GOT3 (cell line): ENCODE results near the gene HBZ.
"Not testable (repeated sequence)": the region's sequence is repeated elsewhere in the genome, so short reads cannot be mapped to it uniquely, and the experiment has no call there.

Source experiments
- DNase-seq: peaks from one replicate; lab custom pipeline; 2025; ENCODE audit warnings: mixed read lengths; lab: John Stamatoyannopoulos, UW

The HBZ gene

GRCh38 chr16:152141-153128, at the start of gene HBZ:
Gene HBZ (plus strand): TSS chr16:152644. CDS start chr16:152910, 266 bp downstream.
- no peak for DNase-seq

DNA sequence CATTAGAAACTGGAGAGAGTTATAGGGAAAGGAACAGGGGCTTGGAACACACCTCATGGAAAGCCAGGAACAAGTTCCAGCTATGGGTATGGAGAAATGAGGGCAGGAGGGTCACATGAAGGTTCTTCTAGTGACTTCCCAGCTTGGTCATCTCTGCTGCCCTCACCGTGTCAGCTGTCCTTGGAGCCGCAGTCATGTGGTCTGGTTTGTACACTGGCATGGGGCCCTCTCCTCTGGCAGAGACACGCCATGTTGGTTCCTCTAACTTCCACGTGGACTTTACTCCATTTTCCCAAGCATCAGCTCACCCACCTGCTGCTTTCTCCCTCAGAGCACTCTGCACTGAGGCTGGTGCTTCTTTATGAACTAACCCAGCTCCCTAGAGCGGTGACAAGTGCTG, 48.1 kb upstream of the HBZ start:
- no peak for DNase-seq

GRCh38 chr16:104928-105327, 47.5 kb upstream of the HBZ start:
- no peak for DNase-seq

GRCh38 chr16:105521-105920, 46.9 kb upstream of the HBZ start:
- no peak for DNase-seq

DNA sequence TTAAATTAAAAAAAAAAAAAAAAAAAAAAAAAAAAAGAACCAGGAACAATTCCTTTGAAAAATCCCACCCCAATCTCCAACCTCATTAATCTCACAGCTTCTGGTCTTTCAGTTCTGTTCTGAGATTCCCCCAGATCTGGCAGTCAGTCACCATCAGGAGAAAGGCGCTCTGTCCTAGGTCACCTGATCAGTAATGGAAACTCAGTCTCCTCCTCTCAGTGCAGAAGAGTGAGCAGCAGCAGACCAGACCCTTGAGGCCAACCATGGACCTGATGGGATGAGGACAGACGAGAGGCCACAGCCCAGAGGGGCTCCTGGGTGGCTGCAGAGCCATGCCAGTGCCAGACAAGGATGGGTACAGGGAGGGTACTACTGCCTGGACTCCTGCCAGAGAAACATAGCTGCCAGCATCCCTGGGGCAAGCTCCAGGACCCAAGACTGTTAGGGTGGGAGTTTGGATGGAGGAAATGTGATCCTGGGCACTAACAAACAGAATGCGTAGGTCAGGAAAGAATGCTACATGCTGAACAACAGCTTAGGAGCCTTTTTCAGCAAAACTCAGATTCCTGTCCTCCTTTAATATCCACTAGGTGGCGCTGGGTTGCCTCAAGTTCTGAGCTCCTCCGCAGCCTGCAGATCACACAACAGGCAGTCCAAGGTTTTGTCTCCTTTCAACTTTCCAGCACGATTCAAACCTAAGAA, 45.7 kb upstream of the HBZ start:
- no peak for DNase-seq

DNA sequence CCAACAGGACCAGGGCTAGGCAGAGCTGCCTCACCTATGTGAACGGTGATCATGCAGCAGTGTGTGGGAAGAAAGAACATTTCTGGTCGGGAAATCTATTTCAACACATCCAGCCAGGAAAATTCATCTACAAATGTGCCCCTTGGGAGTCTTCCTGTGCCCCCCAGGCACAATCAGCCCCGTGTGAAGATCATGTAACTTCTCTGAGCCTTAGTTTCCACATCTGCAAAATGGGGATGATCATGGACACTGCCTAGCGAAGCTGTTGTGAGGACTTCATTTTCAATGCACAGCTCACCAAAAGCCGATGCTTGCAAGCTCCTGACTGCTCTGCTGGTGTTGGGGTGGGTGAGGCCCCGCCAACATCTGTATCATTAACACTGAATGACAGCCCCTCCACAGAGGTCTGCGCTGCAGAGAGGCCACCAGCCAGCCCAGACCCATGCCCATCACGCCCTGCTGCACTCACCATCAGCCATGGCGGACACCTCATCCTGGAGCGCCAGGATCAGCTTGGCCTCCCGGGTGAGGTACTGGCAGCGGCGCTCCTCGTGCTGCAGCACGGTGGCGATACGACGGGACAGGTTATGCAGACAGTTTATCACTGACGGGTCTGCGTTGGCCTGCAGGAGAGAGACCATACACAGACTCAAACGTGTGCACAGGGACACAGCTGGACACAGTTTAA, 40.1 kb upstream of the HBZ start:
- no peak for DNase-seq

DNA sequence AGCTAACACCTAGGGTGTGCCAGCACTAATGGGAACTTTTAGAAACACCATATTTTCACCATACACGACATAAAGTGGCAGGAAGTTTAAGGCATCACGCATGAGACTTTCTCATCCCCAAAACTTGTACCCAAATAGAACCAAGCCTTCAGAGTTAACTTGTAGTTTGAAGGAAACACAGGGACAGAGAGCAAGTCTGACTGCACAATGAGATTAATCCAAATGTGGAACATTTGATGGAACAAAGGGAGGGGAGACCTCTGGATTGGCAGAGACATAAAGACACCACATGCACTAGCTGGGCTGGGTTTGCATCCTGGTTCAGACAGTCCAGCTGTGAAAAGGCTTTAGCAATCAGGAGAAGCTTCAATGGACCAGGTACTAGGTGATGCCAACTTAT, 38.1 kb upstream of the HBZ start:
- DNase-seq, result no peak

- DNase-seq, result no peak
Observed at GRCh38 chr16:116015-116414, 36.4 kb upstream of the HBZ start.

DNA sequence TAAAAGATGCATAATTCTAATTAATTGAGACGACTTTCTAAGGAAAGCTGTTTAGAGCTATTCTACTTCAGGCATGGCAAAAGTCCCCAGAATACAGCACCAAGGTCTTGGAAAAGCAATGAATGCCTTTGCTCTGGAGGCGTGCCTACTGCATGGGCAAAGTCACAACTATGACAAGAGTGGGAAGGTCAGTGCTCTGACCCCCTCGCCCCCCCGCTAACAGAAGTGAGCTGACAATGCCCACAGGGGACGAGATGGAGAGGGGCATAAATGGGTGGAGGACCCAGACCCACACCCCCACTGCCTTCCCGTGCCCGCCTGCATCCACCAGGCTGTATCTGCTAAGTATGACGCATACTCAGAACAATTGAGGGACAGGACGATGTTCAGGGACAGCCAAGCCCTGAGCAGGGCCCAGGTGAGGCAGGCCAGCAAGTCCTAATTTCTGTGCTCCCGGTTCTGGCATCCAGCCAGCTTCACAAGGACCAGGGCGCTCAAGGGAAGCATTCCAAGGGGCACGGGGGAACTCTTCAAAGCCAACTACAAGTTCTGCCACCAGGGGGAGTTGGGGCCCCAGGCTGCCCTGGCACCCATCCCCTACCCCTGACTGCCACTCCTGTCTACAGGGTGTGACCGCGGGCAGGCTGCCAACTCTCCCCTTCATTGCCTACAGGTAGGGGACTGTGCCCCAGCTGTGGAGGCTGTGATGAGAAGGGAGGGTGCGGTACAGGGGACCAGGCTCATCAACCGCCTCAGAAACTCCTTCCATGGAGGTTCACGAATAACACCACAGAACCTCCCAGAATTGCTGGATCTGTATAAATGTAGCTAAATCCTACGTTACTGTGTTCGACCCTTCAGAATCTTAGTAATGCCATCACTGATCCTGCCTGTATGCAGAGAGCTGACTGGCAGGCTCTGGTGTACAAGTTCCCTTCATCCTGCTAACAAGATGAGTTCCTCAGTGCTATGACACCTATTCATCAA, 34.8 kb upstream of the HBZ start:
- DNase-seq, result no peak

GRCh38 chr16:118857-119256, 33.6 kb upstream of the HBZ start:
- no peak for DNase-seq

- DNase-seq, result no peak
Observed at GRCh38 chr16:119295-119694, 33.1 kb upstream of the HBZ start.

- DNase-seq, result no peak
Observed at GRCh38 chr16:119835-120491, 32.5 kb upstream of the HBZ start.

DNA sequence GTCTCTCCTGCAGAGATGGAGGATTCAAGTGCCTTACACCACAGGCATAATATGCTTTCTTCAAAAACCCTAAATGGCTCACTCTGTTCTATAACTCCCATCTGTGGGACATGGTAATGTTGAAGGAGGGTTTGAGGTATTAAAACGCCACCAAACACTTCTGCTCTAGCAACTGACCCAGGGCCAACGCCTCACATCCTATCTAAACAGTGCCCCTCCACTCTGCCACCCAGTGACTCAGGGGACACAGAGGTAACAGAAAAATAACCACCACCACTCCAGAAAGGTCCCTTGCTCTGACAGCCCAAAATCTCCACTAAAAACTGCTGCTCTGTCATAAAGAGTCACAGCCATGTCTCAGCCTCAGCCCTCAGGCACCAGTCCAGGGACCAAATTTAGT, 31.7 kb upstream of the HBZ start:
- DNase-seq, result no peak

GRCh38 chr16:122361-122760, 30.1 kb upstream of the HBZ start:
- DNase-seq, result no peak

GRCh38 chr16:123558-124350, 28.7 kb upstream of the HBZ start:
- DNase-seq, result not testable (repeated sequence)

- no peak for DNase-seq
Observed at GRCh38 chr16:125011-125410, 27.4 kb upstream of the HBZ start.

GRCh38 chr16:129075-129474, 23.4 kb upstream of the HBZ start:
- DNase-seq, result no peak

DNA sequence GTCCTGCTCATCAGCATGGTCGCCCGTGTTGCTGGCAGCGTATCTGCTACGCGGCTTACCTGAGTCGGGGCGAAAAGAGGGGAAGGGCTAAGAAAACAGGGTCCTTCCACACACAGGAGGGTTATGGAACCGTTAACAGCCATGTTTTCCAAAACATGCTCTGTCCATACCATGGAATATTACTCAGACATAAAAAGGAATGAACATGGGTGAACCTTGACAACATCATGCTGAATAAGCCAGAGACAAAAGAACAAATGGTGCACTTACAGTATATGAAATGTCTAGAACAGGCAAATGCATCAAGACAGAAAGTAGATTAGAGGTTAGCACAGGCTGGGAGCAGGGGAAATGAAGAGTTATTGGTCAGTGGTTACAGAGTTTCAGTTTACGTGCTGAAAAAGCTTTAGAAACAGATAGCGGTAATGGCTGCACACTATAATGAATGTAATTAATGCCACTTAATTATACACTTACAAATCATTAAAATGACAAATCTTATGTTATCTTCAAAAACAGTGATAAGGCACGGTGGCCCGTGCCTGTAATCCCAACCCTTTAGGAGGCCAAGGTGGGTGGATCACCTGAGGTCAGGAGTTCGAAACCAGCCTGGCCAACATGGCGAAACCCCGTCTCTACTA, 21.8 kb upstream of the HBZ start:
- no peak for DNase-seq

DNA sequence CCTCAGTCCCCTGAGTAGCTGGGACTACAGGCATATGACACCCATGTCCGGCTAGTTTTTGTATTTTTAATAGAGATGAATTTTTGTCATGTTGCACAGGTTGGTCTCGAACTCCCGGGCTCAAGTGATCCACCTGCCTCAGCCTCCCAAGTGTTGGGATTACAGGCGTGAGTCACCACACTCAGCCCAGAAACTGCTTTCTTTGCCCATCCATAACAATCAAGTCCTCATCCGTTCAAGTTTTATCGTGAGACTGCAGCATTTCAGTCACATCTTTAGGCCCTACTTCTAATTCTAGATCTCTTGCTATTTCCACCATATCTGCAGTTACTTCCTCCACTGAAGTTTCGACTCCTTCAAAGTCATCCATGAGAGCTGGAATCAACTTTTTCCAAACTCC, 20.3 kb upstream of the HBZ start:
- DNase-seq, result no peak

GRCh38 chr16:133716-134115, 18.7 kb upstream of the HBZ start:
- DNase-seq, result no peak
